ENCODE measurements around the gene PANX3. TPM values are rescaled to one million over a fixed set of nuclear protein-coding genes. Genes with fewer than 3 reads are reported as not detected.
"Not testable (repeated sequence)": the region's sequence is repeated elsewhere in the genome, so short reads cannot be mapped to it uniquely, and the experiment has no call there.

The PANX3 gene
- not detected for polyA plus RNA-seq (ENCODE audit: insufficient read length in 4 of 4)

- DNase-seq (ENCODE audit: low read depth in 4 of 4, low spot score in 2 of 4), result no peak
Measured at GRCh38 chr11:124611064-124611463, at the start of gene PANX3. TSS of gene PANX3 (plus strand) at chr11:124611428. CDS start at chr11:124611557, 129 bp downstream.

GRCh38 chr11:124569697-124570096, 41.5 kb upstream of the PANX3 start, which contains the start of gene OR8A1:
TSS of gene OR8A1 (plus strand) at chr11:124569997. CDS start at chr11:124570120, 123 bp downstream.
- no peak for DNase-seq (ENCODE audit: low read depth in 4 of 4, low spot score in 2 of 4)

- DNase-seq (ENCODE audit: low read depth in 4 of 4, low spot score in 2 of 4), result no peak
Measured at GRCh38 chr11:124570160-124570559, 41.1 kb upstream of the PANX3 start.

GRCh38 chr11:124577716-124578427, 33.4 kb upstream of the PANX3 start:
- DNase-seq (ENCODE audit: low read depth in 4 of 4, low spot score in 2 of 4), result no peak

GRCh38 chr11:124578761-124579160, 32.5 kb upstream of the PANX3 start:
- DNase-seq (ENCODE audit: low read depth in 4 of 4, low spot score in 2 of 4), result no peak

GRCh38 chr11:124581817-124582216, 29.4 kb upstream of the PANX3 start:
- no peak for DNase-seq (ENCODE audit: low read depth in 4 of 4, low spot score in 2 of 4)

- no peak for DNase-seq (ENCODE audit: low read depth in 4 of 4, low spot score in 2 of 4)
Measured at GRCh38 chr11:124582565-124582964, 28.7 kb upstream of the PANX3 start.

GRCh38 chr11:124583781-124584180, 27.4 kb upstream of the PANX3 start:
- DNase-seq (ENCODE audit: low read depth in 4 of 4, low spot score in 2 of 4), result no peak

GRCh38 chr11:124584681-124585372, 26.4 kb upstream of the PANX3 start:
- no peak for DNase-seq (ENCODE audit: low read depth in 4 of 4, low spot score in 2 of 4)

GRCh38 chr11:124586238-124586860, 24.9 kb upstream of the PANX3 start:
- peak; percentile 3 to 50 (median 18) for DNase-seq (ENCODE audit: low read depth in 4 of 4, low spot score in 2 of 4)

GRCh38 chr11:124591430-124591829, 19.8 kb upstream of the PANX3 start:
- no peak for DNase-seq (ENCODE audit: low read depth in 4 of 4, low spot score in 2 of 4)

GRCh38 chr11:124592627-124593026, 18.6 kb upstream of the PANX3 start:
- DNase-seq (ENCODE audit: low read depth in 4 of 4, low spot score in 2 of 4), result no peak

- no peak for DNase-seq (ENCODE audit: low read depth in 4 of 4, low spot score in 2 of 4)
Measured at GRCh38 chr11:124595302-124595701, 15.9 kb upstream of the PANX3 start.

- no peak for DNase-seq (ENCODE audit: low read depth in 4 of 4, low spot score in 2 of 4)
Measured at GRCh38 chr11:124597626-124598025, 13.6 kb upstream of the PANX3 start.

- DNase-seq (ENCODE audit: low read depth in 4 of 4, low spot score in 2 of 4), result no peak
Measured at GRCh38 chr11:124600621-124601320, 10.5 kb upstream of the PANX3 start.

- no peak for DNase-seq (ENCODE audit: low read depth in 4 of 4, low spot score in 2 of 4)
Measured at GRCh38 chr11:124602193-124602592, 9.0 kb upstream of the PANX3 start.

- DNase-seq (ENCODE audit: low read depth in 4 of 4, low spot score in 2 of 4), result not testable (repeated sequence)
Measured at GRCh38 chr11:124602723-124603122, 8.5 kb upstream of the PANX3 start.

GRCh38 chr11:124605719-124606118, 5.5 kb upstream of the PANX3 start:
- no peak for DNase-seq (ENCODE audit: low read depth in 4 of 4, low spot score in 2 of 4)

GRCh38 chr11:124608147-124608546, 3.1 kb upstream of the PANX3 start:
- no peak for DNase-seq (ENCODE audit: low read depth in 4 of 4, low spot score in 2 of 4)

- DNase-seq (ENCODE audit: low read depth in 4 of 4, low spot score in 2 of 4), result no peak
Measured at GRCh38 chr11:124610295-124610694, 933 bp upstream of the PANX3 start.

- no peak for DNase-seq (ENCODE audit: low read depth in 4 of 4, low spot score in 2 of 4)
Measured at GRCh38 chr11:124612045-124612444, 817 bp downstream of the PANX3 start.

Measured in left renal cortex interstitium (tissue), 4 donors.